ENCODE results near the gene AKR1C3. TPM values are rescaled to one million over a fixed set of nuclear protein-coding genes. Genes with fewer than 3 reads are reported as not detected.

Gene AKR1C3
- polyA plus RNA-seq, 1 donor: 1.0 TPM

DNA sequence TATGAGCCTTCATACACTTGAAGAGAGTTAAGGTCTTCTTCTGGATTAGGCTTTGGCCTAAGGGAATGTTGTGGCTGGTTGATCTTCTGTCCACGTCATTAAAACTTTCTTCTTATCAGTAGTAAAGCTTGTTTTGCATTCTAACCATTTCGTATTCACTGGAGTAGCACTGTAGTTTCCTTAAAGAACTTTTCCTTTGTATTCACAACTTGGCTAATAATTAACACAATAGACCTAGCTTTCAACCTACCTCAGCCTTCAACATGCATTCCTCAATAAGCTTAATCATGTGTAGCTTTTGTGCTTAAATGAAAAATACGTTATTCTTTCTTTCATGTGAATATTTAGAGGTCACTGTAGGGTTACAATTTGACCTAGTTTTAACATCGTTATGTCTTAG is 48.0 kb downstream of the AKR1C3 start:
- no peak for DNase-seq

DNA sequence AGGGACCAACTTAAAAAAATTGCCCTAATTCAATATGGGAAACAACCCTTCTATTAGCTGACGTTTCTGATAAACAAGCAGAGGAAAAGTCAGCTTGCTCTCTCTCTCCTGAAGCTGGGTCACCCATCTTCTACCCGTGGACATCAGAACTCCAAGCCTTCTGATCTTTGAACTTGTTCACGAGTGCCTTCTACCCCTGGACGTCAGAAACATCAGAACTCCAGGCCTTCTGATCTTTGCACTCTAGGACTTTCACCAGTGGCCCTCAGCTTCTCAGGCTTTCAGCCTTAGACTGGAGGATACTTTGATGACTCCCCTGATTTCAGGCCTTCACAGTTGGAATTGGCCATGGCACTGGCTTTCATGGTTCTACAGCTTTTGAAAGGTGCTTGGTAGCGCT is 48.9 kb downstream of the AKR1C3 start:
- no peak for DNase-seq

DNA sequence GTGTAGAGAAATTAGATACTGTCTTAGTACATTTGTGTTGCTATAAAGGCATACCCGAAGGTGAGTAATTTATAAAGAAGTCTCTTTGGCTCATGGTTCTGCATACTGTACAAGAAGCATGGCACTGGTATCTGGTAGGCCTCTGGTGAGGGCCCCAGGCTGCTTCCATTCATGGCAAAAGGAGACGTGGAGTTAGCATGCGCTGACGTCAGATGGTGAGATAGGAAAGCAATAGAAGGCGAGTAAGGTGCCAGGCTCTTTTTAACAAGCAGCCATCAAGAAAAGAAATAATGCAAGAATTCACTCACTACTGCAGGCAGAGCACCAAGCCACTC is 52.7 kb downstream of the AKR1C3 start:
- DNase-seq: no peak

DNA sequence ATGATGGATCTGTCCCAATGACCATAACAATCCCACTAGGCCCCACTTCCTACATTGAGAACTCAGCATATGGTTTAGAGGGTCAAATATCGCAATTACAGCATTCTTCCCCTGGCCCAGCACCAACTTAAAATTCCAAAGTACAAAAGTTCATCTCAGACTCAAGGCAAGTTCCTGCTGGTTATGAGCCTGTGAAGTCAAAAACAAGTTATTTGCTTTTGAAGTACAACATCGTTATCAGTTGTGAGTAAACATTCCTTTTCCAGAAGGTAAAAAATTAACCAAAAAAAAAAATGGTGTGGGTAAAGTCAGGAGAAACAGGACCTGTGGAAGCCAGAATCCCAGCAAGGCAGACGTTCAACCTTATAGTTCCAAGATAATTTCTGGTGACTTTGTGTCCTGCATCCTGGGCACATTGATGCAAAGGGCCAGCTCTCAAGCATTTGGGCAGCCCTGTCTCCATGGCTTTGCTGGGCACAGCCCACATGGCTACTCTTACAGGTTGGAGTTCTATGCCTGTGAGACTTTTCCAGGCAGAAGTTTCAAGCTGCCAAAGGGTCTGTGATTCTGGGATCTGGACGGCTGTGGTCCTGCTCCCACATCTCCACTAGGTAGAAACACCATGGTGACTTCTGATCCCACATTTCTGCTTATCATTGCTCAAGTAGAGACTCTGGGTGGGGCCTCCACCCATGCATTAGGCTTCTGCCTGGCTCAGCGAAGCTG is 53.2 kb downstream of the AKR1C3 start:
- no peak for DNase-seq

DNA sequence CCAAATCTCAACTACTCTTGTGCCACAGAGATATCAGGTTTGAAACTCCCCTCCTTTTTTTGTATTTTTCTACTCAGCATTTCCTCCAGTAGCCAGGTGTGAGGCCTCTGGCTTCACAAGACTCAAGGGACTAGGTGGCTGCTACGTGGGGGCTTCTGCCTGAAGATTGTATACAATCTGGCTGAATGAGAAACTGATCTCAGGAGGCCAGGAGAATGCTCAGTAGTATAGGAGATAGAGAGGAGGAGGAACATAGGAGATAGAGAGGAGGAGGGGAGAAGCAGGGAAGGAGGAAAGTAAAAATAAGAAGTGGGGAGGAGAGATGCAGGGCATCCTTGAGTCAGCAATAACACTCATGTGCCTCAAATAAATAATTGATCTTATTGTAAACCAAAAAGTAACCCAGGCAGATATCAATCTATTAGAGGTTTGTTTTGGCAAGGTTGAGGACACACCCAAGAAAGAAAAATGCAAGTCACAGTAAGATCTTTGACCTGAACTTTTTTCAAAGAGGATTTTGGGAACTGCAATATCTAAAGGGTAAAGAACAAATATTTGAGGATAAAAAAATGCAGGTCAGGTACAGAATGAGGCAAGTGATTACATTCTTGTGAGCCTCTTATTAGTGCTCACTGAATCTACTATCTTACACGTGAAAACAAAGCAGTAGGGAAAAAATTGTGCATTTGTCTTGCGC is 53.9 kb downstream of the AKR1C3 start:
- no peak for DNase-seq

DNA sequence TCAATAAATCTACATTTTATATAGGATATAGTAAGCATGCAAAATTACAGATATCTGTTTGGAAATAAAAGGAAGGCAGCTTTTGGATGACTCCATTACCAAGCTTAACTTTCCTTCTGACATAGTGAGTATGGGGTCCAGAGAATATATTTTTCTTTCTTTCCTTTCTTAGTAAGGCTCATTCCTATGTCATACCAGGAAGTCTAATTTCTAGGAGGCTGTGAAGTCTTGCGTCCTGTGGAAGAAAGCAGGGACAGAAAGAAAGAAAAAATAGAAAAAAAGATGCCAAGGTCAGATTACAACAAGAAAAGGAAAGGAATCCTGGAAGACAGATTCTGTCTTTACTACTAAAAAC is 54.4 kb downstream of the AKR1C3 start:
- DNase-seq: no peak

DNA sequence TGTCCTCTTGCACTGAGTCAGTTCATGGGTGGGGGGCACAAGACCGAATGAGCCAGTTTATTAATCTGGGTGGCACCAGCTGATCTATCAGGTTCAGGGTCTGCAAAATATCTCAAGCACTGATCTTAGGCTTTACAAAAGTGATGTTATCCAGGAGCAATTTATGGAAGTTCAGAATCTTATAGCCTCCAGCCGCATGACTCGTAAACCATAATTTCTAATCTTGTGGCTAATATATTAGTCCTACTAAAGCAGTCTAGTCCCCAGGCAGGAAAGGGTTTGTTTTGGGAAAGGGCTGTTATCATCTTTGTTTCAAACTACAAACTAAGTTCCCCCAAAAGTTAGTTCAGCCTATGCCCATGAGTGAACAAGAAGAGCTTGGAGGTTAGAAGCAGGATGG is 56.9 kb downstream of the AKR1C3 start:
- DNase-seq: no peak

DNA sequence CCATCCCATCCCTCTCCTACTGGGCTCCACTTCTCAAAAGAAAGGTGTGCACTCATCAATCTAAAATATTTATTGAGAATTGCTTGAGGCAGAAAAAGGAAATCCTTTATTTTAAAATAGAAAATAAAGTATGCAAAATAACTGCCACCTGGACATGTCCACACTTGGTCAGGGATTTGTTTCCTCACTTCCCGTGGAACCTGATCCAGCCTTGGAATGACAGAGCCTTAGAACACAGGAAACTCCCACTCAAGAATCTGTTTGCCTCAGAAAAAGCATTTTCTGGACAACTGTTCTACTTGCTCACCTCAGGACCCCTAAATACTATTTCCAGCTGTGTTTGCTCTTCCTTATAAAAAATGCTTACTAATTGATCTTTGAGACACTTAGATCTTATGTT is 61.7 kb downstream of the AKR1C3 start:
- DNase-seq: no peak

Other genes with a start within 250 kb of the AKR1C3 start
- gene AKR1C1, start 131.0 kb upstream of the AKR1C3 start, polyA plus RNA-seq (ENCODE audit: insufficient read length): 8.4 TPM
- 5.7 TPM for gene AKR1C2, start 90.6 kb upstream of the AKR1C3 start, polyA plus RNA-seq (ENCODE audit: insufficient read length)
- not detected for gene AKR1C8, start 90.7 kb downstream of the AKR1C3 start, polyA plus RNA-seq (ENCODE audit: insufficient read length)
- not detected for gene AKR1C4, start 102.4 kb downstream of the AKR1C3 start, polyA plus RNA-seq (ENCODE audit: insufficient read length)

Data from hindlimb muscle (tissue), 1 donor.